Measurements from ENCODE around the gene TMEM108. TPM values are rescaled to one million over a fixed set of nuclear protein-coding genes. Genes with fewer than 3 reads are reported as not detected.

The TMEM108 gene
- total RNA-seq, 5 donors from 2014 or later (not counting 1 experiment from before 2014, with no cell fraction given) = 0.96 TPM; not detected in 4

- 76% methylated on average over 4 of the region's 9 CpGs for WGBS (ENCODE audit: insufficient coverage)
- peaks cover 9 to 29% of the 10 kb centered on the region in 2 experiments for H3K27me3 ChIP-seq (replicated peaks in 1 of 2; ENCODE audit: control insufficient read depth in 2 of 2, extremely low read depth in 1 of 2, insufficient read depth in 2 of 2, low read length in 1 of 2)
- no peaks in the 10 kb centered on the region for H3K36me3 ChIP-seq (ENCODE audit: control insufficient read depth in 2 of 2, extremely low read depth in 1 of 2, insufficient read depth in 1 of 2, low read length in 1 of 2)
- ATAC-seq (replicated peaks in 1 of 4) = no peak
- no peaks in the 10 kb centered on the region for H3K9me3 ChIP-seq
- no peaks in the 10 kb centered on the region for H3K36me3 Mint-ChIP-seq
- H3K4me1 ChIP-seq (ENCODE audit: control insufficient read depth in 1 of 2, extremely low read depth in 1 of 2, insufficient read depth in 2 of 2, low read length in 2 of 2) = peaks cover 0 to 13% of the 10 kb centered on the region in 2 experiments
- H3K4me3 ChIP-seq (ENCODE audit: control insufficient read depth in 1 of 2, extremely low read depth in 1 of 2, low read length in 1 of 2) = no peak overlapping the region
- H3K9me3 Mint-ChIP-seq = no peaks in the 10 kb centered on the region
- no peak overlapping the region for H3K27ac Mint-ChIP-seq
- ChIA-PET POLR2A (no interaction called here), CTCF (no interaction called here)
- no peak for DNase-seq
- peaks cover 40 to 53% of the 10 kb centered on the region in 2 donors for H3K27me3 Mint-ChIP-seq
- peaks cover 0 to 14% (median 10%) of the 10 kb centered on the region in 3 donors for H3K4me1 Mint-ChIP-seq
- no peak overlapping the region for H3K27ac ChIP-seq (ENCODE audit: low read length)
- peak overlapping the region in 1 of 3 donors; percentile 65 for H3K4me3 Mint-ChIP-seq
These were observed 755 bp upstream of the TMEM108 start for GRCh38 chr3:133037436-133037835.

- peaks cover 40 to 52% of the 10 kb centered on the region in 2 donors for H3K27me3 Mint-ChIP-seq
- H3K4me1 Mint-ChIP-seq = peaks cover 0 to 14% (median 10%) of the 10 kb centered on the region in 3 donors
- POLR2A ChIA-PET = no interaction called here
- Histone ChIP-seq H3K9me3 (no peaks in the 10 kb centered on the region), H3K27ac (ENCODE audit: low read length) (no peak overlapping the region), H3K4me1 (ENCODE audit: control insufficient read depth in 1 of 2, extremely low read depth in 1 of 2, insufficient read depth in 2 of 2, low read length in 2 of 2) (peaks cover 0 to 13% of the 10 kb centered on the region in 2 experiments), H3K27me3 (replicated peaks in 1 of 2; ENCODE audit: control insufficient read depth in 2 of 2, extremely low read depth in 1 of 2, insufficient read depth in 2 of 2, low read length in 1 of 2) (peaks cover 9 to 29% of the 10 kb centered on the region in 2 experiments), H3K4me3 (ENCODE audit: control insufficient read depth in 1 of 2, extremely low read depth in 1 of 2, low read length in 1 of 2) (peak overlapping the region in 1 of 2 donors; percentile 52), H3K36me3 (ENCODE audit: control insufficient read depth in 2 of 2, extremely low read depth in 1 of 2, insufficient read depth in 1 of 2, low read length in 1 of 2) (no peaks in the 10 kb centered on the region)
- H3K4me3 Mint-ChIP-seq = peak overlapping the region in 1 of 3 donors; percentile 24
- ATAC-seq (replicated peaks in 1 of 4) (no peak), DNase-seq (no peak)
- WGBS (ENCODE audit: insufficient coverage) = 2% methylated on average over 21 of the region's 31 CpGs
- H3K9me3 Mint-ChIP-seq = no peaks in the 10 kb centered on the region
- H3K27ac Mint-ChIP-seq = no peak overlapping the region
- no peaks in the 10 kb centered on the region for H3K36me3 Mint-ChIP-seq
- CTCF ChIA-PET = no interaction called here
These were observed 662 bp downstream of the TMEM108 start for GRCh38 chr3:133038731-133039375.

DNA sequence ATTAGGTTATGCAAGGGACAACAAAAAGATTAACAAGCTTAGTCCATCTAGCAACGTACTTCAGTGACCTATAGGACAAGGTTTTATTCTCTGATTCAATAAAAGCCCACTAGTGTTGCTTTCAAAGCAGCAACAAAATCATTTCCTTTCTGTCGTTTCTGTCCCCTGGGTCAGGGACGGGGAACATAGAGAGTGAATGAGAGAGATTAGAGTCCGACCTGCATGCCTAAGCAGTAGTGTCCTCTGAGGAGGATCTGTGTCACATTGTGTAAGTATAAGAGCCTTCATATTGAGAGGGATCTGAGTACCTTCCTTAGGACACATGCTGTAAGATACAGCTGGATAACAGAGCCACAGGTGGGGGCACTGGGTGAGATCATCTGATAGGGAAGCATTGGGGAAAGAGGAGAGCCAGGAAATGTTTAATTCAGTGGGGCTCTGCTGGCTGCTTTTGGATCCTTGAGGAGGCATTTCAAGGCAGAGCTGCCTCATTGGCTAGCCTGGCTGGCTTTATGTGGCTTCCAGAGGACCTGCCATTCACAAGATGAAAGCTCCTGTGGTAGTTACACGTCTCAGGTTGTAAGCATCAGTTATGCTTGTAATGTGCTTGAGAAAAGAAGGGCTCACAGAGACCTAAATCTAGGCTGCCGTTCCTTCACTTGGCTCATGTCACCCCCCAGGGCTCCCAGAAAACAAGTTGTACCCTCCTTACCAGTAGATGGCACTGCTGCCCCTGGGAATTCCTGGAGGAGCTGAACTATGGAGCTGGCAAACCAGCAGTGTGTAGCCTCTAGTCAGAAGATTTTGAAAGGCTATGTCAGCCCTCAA lies 2.7 kb downstream of the TMEM108 start:
- CTCF ChIA-PET = no interaction called here
- WGBS (ENCODE audit: insufficient coverage) = 45% methylated on average over 3 of the region's 6 CpGs

DNA sequence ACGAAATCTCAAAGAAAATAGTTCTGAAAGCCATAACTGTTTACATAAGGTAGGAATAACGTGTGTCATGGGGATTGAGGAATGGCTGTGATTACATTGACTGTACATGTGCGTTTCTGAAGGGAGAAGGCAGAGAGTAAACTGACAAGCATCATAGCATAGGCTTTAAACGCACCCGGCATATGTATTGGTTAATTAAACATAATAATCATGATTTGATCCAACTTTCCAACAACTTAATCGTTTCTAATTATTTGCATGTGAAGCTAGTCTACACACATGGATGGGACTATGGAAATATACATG lies 3.3 kb downstream of the TMEM108 start:
- H3K27me3 Mint-ChIP-seq = peaks cover 38 to 41% of the 10 kb centered on the region in 2 donors
- Histone ChIP-seq H3K9me3 (no peaks in the 10 kb centered on the region), H3K27ac (ENCODE audit: low read length) (no peak overlapping the region), H3K27me3 (replicated peaks in 1 of 2; ENCODE audit: control insufficient read depth in 2 of 2, extremely low read depth in 1 of 2, insufficient read depth in 2 of 2, low read length in 1 of 2) (peaks cover 9 to 29% of the 10 kb centered on the region in 2 experiments), H3K4me1 (ENCODE audit: control insufficient read depth in 1 of 2, extremely low read depth in 1 of 2, insufficient read depth in 2 of 2, low read length in 2 of 2) (peaks cover 0 to 13% of the 10 kb centered on the region in 2 experiments), H3K4me3 (ENCODE audit: control insufficient read depth in 1 of 2, extremely low read depth in 1 of 2, low read length in 1 of 2) (no peak overlapping the region), H3K36me3 (ENCODE audit: control insufficient read depth in 2 of 2, extremely low read depth in 1 of 2, insufficient read depth in 1 of 2, low read length in 1 of 2) (no peaks in the 10 kb centered on the region)
- ChIA-PET CTCF (no interaction called here), POLR2A (interaction anchor here in 1 of 2 donors (1.1 kb wide), 1 partner anchor 19 kb away, joined by 3 read pairs; no protein-coding TSS in a partner anchor)
- no peak overlapping the region for H3K27ac Mint-ChIP-seq
- peaks cover 0 to 14% (median 10%) of the 10 kb centered on the region in 3 donors for H3K4me1 Mint-ChIP-seq
- DNase-seq (no peak), ATAC-seq (replicated peaks in 1 of 4) (no peak)
- H3K4me3 Mint-ChIP-seq = no peak overlapping the region
- WGBS (ENCODE audit: insufficient coverage) = 23% methylated on average over 3 of the region's 6 CpGs
- no peaks in the 10 kb centered on the region for H3K9me3 Mint-ChIP-seq
- H3K36me3 Mint-ChIP-seq = no peaks in the 10 kb centered on the region

More for the DNA sequence above, 2.7 kb downstream of the TMEM108 start:
- no peaks in the 10 kb centered on the region for H3K9me3 ChIP-seq
- H3K4me3 ChIP-seq (ENCODE audit: control insufficient read depth in 1 of 2, extremely low read depth in 1 of 2, low read length in 1 of 2) = no peak overlapping the region
- Mint-ChIP-seq H3K9me3 (no peaks in the 10 kb centered on the region), H3K4me3 (no peak overlapping the region), H3K27me3 (peaks cover 38 to 45% of the 10 kb centered on the region in 2 donors), H3K27ac (no peak overlapping the region), H3K4me1 (peaks cover 0 to 14% (median 10%) of the 10 kb centered on the region in 3 donors), H3K36me3 (no peaks in the 10 kb centered on the region)
- DNase-seq (no peak), ATAC-seq (replicated peaks in 1 of 4) (no peak)
- H3K4me1 ChIP-seq (ENCODE audit: control insufficient read depth in 1 of 2, extremely low read depth in 1 of 2, insufficient read depth in 2 of 2, low read length in 2 of 2) = peaks cover 0 to 13% of the 10 kb centered on the region in 2 experiments
- POLR2A ChIA-PET = interaction anchor here in 1 of 2 donors (1.1 kb wide), 1 partner anchor 20 kb away, joined by 3 read pairs; no protein-coding TSS in a partner anchor
- peaks cover 9 to 29% of the 10 kb centered on the region in 2 experiments for H3K27me3 ChIP-seq (replicated peaks in 1 of 2; ENCODE audit: control insufficient read depth in 2 of 2, extremely low read depth in 1 of 2, insufficient read depth in 2 of 2, low read length in 1 of 2)
- H3K27ac ChIP-seq (ENCODE audit: low read length) = no peak overlapping the region
- H3K36me3 ChIP-seq (ENCODE audit: control insufficient read depth in 2 of 2, extremely low read depth in 1 of 2, insufficient read depth in 1 of 2, low read length in 1 of 2) = no peaks in the 10 kb centered on the region

DNA sequence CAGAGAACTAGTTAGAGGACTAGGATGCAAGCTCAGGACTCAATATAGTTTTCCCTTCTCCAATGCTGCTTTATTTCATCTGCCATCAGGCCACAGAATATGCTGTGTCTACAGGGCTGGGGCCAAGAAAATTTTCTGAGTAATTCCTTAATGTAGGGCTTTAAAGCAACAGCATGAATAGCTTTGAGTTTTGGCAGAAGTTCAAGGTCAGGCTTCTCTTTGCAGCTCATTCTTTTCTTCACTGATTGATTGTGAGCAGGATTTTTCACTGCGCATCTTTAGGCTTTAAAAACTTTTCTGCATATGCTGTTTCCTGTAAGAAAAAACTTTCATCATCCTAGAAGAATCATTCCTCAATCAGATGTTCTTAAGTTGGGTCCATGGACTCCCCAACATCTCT lies 4.6 kb downstream of the TMEM108 start:
- Mint-ChIP-seq H3K9me3 (no peaks in the 10 kb centered on the region), H3K27me3 (peaks cover 29 to 31% of the 10 kb centered on the region in 2 donors), H3K4me1 (peaks cover 0 to 10% (median 6%) of the 10 kb centered on the region in 3 donors), H3K4me3 (no peak overlapping the region), H3K27ac (no peak overlapping the region), H3K36me3 (no peaks in the 10 kb centered on the region)
- no peak for DNase-seq
- H3K27me3 ChIP-seq (replicated peaks in 1 of 2; ENCODE audit: control insufficient read depth in 2 of 2, extremely low read depth in 1 of 2, insufficient read depth in 2 of 2, low read length in 1 of 2) = peaks cover 3 to 21% of the 10 kb centered on the region in 2 experiments
- H3K27ac ChIP-seq (ENCODE audit: low read length) = no peak overlapping the region
- POLR2A ChIA-PET = no interaction called here
- no CpG with 5 or more reads among the region's 1 CpG for WGBS (ENCODE audit: insufficient coverage)
- CTCF ChIA-PET = no interaction called here
- ATAC-seq (replicated peaks in 1 of 4) = no peak
- H3K9me3 ChIP-seq = no peaks in the 10 kb centered on the region
- no peak overlapping the region for H3K4me3 ChIP-seq (ENCODE audit: control insufficient read depth in 1 of 2, extremely low read depth in 1 of 2, low read length in 1 of 2)
- peaks cover 0 to 10% of the 10 kb centered on the region in 2 experiments for H3K4me1 ChIP-seq (ENCODE audit: control insufficient read depth in 1 of 2, extremely low read depth in 1 of 2, insufficient read depth in 2 of 2, low read length in 2 of 2)
- no peaks in the 10 kb centered on the region for H3K36me3 ChIP-seq (ENCODE audit: control insufficient read depth in 2 of 2, extremely low read depth in 1 of 2, insufficient read depth in 1 of 2, low read length in 1 of 2)

DNA sequence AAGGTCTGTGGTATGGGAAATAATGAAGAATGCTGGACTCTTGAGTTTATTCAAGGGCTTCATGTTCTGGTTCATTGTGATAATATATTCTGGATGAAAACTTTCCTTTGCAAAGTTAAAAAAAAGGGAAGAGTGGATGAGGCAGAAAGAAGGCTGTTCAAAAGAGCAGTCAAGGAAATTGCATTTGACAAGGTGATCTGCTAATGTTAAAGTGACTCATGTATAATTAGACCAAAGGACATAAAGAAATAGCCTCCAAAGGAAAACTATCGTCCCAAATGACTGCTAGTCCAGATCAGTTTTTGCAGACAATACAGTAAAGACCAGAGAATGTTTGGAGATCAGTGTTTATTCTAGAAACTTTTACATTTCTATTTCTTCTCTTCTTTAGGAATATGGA lies 9.8 kb downstream of the TMEM108 start:
- no peak for ATAC-seq (replicated peaks in 1 of 4)
- Histone ChIP-seq H3K36me3 (ENCODE audit: control insufficient read depth in 2 of 2, extremely low read depth in 1 of 2, insufficient read depth in 1 of 2, low read length in 1 of 2) (no peaks in the 10 kb centered on the region), H3K4me1 (ENCODE audit: control insufficient read depth in 1 of 2, extremely low read depth in 1 of 2, insufficient read depth in 2 of 2, low read length in 2 of 2) (no peaks in the 10 kb centered on the region), H3K27ac (ENCODE audit: low read length) (no peak overlapping the region), H3K9me3 (no peaks in the 10 kb centered on the region), H3K4me3 (ENCODE audit: control insufficient read depth in 1 of 2, extremely low read depth in 1 of 2, low read length in 1 of 2) (no peak overlapping the region), H3K27me3 (replicated peaks in 1 of 2; ENCODE audit: control insufficient read depth in 2 of 2, extremely low read depth in 1 of 2, insufficient read depth in 2 of 2, low read length in 1 of 2) (no peaks in the 10 kb centered on the region)
- Mint-ChIP-seq H3K27me3 (peaks cover 3 to 14% of the 10 kb centered on the region in 2 donors), H3K9me3 (no peaks in the 10 kb centered on the region), H3K4me3 (no peak overlapping the region), H3K4me1 (no peaks in the 10 kb centered on the region), H3K27ac (no peak overlapping the region), H3K36me3 (no peaks in the 10 kb centered on the region)
- ChIA-PET POLR2A (no interaction called here), CTCF (no interaction called here)
- DNase-seq = no peak
- no CpG with 5 or more reads among the region's 1 CpG for WGBS (ENCODE audit: insufficient coverage)
